GM13976 (cell line): ENCODE results near the gene NKAIN1.
"Not testable (repeated sequence)": the region's sequence is repeated elsewhere in the genome, so short reads cannot be mapped to it uniquely, and the experiment has no call there.

Experiments used
- DNase-seq: peaks from one replicate; pipeline ENCODE4 v3.0.0; 2012; ENCODE audit warnings: low spot score
- in situ Hi-C: fragments of 300-500 bp; cut with MboI; formaldehyde crosslinking; loops from one replicate; pipeline ENCODE4 v1.12.0; 2022; ENCODE audit warnings: low sequenced_read_pairs, mixed read lengths, inconsistent platforms; ENCODE audit not compliant: unreplicated experiment
- TF ChIP-seq, protein P1 (sequence below): IDR thresholded peaks from 2 replicates; pipeline ENCODE4 v1.5.1; 2012; ENCODE audit warnings: borderline replicate concordance, mild to moderate bottlenecking; ENCODE audit not compliant: insufficient read depth; ENCODE audit errors: extremely low read depth, missing control alignments, control extremely low read depth

Gene NKAIN1

GRCh38 chr1:31239653-31240241 lies at the start of gene NKAIN1:
Gene NKAIN1 (minus strand): TSS chr1:31239887. CDS start chr1:31239547, 340 bp downstream.
- in situ Hi-C loops, result no loop called here
- DNase-seq, result no peak
- TF ChIP-seq, protein P1, sequence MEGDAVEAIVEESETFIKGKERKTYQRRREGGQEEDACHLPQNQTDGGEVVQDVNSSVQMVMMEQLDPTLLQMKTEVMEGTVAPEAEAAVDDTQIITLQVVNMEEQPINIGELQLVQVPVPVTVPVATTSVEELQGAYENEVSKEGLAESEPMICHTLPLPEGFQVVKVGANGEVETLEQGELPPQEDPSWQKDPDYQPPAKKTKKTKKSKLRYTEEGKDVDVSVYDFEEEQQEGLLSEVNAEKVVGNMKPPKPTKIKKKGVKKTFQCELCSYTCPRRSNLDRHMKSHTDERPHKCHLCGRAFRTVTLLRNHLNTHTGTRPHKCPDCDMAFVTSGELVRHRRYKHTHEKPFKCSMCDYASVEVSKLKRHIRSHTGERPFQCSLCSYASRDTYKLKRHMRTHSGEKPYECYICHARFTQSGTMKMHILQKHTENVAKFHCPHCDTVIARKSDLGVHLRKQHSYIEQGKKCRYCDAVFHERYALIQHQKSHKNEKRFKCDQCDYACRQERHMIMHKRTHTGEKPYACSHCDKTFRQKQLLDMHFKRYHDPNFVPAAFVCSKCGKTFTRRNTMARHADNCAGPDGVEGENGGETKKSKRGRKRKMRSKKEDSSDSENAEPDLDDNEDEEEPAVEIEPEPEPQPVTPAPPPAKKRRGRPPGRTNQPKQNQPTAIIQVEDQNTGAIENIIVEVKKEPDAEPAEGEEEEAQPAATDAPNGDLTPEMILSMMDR, result no peak

DNA sequence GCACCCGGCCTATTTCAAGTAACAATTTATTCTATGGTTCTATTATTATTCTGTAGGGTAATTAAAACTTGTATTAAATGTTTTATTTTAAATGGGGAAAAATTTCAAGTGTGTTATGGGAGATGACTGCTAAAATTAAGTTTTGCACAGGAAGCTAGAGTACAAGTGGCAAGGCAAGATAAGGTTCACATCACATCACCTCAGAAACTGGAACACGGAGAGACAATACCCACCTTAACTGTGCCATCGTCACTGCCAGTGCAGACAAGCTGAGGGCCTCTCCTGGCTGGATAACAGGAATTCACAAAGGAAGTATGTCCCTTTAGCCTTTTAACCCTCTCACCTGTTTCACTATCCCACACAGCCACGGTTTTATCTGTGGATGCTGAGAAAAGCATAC lies 49.3 kb upstream of the NKAIN1 start:
- in situ Hi-C loops, result no loop called here
- TF ChIP-seq, protein P1, result no peak
- DNase-seq, result no peak

DNA sequence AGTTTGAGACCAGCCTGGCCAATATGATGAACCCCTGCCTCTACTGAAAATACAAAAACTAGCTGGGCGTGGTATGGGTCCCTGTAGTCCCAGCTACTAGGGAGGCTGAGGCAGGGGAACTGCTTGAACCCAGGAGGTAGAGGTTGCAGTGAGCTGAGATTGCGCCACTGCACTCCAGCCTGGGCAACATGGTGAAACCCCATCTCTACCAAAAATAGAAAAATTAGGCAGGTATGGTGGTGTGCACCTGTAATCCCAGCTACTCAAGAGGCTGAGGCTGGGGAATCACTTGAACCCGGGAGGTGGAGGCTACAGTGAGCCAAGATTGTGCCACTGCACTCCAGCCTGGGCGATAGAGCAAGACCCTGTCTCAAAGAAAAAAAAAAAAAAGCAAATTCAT lies 48.1 kb upstream of the NKAIN1 start:
- in situ Hi-C loops, DNase-seq: not testable (repeated sequence)

GRCh38 chr1:31282426-31282825 lies 42.7 kb upstream of the NKAIN1 start:
- DNase-seq, in situ Hi-C loops: not testable (repeated sequence)

- in situ Hi-C loops, result no loop called here
- no peak for DNase-seq
- TF ChIP-seq, protein P1, result no peak
Observed at GRCh38 chr1:31273619-31274018, 33.9 kb upstream of the NKAIN1 start.

DNA sequence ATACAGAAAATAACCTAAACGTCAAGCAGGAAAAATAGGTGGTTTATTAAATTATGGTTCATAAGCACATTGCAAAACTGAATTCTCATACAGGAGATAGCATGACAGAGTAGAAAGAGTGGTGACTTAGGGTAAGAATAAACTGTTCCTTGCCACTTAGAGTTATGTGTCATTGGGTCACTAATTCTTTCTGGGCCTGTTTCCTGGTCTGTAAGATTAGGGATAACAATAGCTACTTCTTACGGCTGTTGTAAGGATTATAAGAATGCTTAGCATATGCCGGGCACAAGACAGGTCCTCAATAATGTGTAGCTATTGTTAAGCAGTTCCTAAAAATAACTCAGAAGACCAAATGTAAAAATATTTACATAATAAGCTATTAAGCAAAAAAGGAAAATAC lies 32.7 kb upstream of the NKAIN1 start:
- no peak for DNase-seq
- in situ Hi-C loops, result no loop called here
- TF ChIP-seq, protein P1, result no peak

DNA sequence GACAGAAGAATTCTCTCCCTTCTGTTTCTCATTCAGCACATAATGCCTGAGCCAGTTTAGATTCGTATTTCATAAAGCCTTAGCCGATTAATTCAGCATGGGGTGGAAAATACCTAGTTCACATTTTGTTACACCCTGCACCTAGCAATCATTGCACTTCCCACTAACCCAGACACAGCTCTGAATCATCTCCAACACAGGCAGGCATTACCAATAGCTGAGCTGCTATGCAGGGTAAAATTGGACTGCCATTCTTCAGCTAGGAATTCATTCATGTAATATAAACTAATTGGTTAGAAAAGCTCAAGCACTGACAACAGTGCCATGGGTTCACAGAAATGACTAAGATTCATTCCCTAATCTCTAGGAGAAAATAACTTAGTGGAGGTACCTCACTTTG lies 26.9 kb upstream of the NKAIN1 start:
- in situ Hi-C loops, result no loop called here
- TF ChIP-seq, protein P1, result no peak
- DNase-seq, result no peak

- no peak for DNase-seq
- TF ChIP-seq, protein P1, result no peak
- in situ Hi-C loops, result no loop called here
Observed at GRCh38 chr1:31264790-31265386, 25.2 kb upstream of the NKAIN1 start.
